HG03108 (cell line): Measurements from ENCODE around the gene MXD3.
"Not testable (repeated sequence)": the region's sequence is repeated elsewhere in the genome, so short reads cannot be mapped to it uniquely, and the experiment has no call there.

Experiments used
- ATAC-seq: cut with Tn5 transposase; IDR thresholded peaks from one replicate; pipeline ENCODE4 v1.9.1; 2021; ENCODE audit warnings: moderate library complexity; ENCODE audit not compliant: unreplicated experiment

The MXD3 gene

DNA sequence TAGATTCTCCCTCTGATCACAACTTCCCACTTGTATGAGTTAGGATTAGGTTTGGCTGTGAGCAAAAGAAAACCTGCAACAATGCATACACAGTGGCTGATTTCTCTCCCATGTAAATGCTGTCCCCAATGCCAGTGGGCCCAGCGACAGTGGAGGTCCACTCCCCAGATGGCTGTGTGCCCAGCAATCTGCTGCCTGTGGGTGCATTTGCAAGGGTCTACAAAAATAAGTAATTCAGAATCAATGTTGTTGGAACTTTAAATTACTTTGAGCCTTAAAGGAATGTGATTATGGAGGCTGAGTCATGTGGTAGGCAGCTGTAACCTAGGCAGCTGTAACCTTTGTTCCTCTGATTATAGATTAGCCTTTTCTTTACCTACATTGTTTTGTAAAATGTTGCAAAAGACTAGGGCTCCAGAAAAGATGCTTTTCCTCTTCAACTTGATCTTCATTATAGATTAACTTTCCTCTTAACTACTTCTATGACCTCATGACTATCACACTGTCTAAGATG lies 14.2 kb upstream of the MXD3 start:
- ATAC-seq, result no peak

DNA sequence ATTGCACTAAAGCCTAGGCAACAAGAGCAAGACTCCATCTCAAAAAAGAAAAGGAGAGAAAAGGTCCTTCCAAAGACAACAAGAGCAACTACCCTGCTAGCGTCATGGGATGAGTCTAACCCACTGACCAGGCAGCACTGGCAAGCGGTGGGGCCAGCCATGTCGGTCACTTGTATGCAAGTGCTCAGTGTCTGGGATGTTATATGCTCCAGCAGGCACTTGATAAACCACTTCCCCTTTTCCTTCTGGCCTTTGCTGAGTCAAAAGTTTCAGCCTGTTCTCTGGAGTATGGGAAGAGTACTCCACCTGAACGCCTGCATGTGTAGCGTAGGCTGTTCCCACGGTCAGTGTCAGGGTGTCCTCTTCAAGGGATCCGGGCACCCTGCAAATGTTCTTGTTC lies 9.2 kb upstream of the MXD3 start:
- ATAC-seq, result no peak

DNA sequence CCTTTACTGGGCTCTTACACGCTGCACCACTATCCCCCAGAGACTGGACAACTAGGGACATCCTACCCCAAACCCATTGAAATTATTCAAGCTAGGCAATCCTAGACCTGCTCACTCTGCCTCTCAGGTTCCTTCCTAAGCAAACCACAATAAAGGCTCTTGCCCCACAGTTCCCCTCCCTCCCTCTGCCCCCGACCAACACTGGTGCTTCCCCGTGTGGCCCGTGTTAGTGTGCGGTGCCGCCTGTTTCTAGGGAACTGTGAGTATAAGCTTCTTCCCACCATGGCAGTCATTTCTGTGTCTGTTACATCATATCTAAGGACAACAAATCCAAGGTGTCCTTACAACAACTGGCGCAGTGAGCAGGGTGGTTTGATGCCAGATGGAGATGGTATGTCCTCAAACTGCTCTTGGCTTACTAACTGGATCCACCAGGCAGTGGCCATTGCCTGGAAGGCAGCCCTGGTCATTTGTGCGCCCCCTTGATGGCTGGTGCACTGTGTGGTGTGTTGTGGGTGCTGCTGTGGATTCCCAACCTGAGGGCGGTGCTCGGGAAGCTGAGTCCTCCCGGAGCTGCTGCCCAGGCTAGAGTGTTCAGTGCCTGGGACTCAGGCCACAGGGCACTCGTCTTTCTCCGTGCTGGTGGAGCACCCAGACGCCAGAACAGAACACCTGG lies 8.4 kb upstream of the MXD3 start:
- no peak for ATAC-seq

DNA sequence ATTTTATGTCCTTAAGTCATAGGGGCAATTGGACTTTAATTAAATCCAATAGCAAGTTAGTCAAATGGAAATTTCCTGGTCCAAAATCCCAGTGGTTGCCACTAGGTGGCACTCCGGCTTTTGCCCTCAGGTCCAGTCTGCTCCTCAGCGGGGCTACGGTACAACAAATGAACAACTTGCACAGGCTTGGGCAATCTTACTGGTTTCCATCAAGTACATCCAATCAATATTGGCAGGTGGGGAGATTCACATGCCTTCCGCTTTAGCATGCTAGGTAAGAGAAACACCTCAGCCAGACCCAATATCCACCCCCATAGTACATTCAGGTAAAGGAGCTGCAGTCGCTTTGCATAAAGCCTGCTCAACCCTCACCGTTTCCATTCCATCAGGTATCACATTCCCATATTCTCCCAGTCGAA lies 6.3 kb upstream of the MXD3 start:
- ATAC-seq, result no peak

DNA sequence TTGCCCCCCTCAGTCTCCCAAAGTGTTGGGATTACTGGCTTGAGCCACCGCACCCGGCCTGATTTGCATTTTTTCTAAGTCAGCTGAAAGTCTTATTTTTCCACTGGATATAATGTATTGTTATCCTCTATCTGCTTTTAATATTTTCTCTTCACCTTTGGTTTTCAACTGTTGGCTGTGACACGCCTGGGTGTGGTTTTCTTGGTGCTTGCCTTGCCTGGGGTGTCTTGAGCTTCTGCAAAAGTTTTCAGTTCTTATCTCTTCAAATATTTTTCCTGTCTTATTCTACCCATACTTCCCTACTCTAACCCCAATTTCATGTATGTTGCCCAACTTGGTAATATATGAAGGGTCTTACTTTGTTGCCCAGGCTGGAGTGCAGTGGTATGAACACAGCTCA lies 4.3 kb upstream of the MXD3 start:
- no peak for ATAC-seq

DNA sequence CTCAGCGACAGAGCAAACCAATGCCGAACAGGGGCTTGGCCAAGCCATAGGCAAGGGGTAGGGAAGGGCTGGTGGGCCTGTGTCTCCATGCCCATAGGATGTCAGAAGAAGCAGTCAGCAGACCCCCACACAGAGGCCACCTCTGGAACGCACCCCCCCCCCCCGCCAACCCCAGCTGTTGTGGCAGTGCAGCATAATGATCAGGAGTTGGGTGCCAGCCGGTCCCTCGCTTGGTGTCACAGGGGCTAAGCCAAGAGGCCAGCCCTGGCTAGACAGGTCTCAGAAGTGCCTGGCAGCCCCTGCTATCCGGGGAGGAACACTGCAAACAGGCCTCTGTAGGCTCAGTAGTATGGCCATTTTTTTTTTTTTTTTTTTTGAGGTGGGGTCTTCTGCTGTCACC lies 3.7 kb upstream of the MXD3 start:
- no peak for ATAC-seq

DNA sequence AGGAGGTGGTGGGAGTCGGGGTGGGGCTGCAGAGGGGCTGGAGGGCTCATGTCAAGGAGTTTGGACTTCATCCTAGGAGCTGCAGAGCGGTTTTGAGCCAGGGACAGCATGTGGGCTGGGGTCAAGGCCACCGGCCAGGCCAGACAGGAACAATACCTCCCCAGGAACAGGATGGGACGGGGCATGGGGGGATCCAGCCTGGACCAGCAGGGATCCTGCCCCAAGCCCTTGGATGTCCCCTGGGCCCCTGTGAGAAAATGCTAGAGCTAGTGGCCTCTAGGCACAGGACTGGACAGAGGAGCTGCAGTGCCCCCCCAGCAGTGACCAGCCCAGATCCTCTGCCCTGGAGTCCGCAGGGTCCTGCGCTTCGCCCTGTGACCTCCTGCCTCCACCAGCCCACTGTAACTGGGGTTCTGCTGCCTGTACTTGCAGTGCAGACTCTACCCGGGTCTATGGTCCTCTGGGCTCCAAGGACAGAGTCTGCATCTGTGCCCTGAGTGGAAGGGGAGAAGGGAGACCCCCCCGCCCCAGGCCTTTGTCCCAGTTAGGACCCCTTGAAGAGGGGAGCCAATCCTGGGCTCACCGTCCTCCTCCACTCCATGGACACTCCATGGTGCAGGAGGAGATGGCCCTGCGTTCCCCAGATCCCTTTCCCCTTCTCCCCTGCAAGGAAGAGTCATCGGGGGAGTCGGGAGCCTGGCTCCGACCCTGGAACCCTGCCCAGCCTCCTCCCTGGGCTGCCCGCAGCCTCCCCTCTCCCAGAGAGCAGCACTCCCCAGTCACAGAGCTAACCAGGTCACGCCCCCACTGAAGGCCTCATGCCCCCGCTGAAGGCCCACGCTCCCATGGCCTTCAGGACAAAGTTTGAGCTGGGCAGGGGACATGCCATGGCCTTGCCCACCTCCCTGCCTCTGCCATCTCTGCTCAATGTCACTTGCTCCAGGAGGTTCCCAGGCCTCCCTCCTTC lies 3.0 kb upstream of the MXD3 start:
- ATAC-seq, result no peak

DNA sequence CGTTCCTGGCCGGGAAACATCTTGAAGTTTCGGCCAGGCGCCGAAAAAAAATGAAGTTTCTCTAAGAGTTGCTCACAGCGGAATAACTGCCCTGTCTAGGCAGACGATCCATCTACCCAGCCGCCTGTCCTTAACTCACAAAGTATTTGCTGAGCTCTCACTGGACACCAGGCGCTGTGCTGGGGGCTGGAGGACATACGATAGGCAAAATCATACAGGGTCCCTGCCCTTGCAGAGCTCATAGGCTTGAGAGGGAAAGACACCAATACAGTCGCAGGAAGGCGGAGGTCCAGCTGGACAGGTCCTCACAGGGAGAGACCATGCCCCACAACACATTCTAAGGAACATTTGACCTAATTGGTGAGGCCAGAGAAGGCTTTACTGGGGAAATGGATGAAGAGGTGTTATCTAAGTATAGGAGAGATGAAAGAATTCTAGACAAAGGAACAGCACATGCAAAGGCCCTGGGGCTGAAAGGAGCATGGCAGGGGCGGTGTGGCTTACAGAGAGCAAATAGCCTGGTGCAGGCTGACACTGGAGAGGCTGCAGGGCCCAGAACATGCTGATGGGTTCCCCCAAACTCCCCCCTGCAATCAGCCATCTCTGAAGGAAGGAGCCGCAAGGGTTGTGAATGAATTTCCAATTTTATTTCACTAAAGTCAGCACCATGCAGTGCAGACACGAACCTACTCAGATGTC lies 2.0 kb upstream of the MXD3 start:
- ATAC-seq, result no peak

DNA sequence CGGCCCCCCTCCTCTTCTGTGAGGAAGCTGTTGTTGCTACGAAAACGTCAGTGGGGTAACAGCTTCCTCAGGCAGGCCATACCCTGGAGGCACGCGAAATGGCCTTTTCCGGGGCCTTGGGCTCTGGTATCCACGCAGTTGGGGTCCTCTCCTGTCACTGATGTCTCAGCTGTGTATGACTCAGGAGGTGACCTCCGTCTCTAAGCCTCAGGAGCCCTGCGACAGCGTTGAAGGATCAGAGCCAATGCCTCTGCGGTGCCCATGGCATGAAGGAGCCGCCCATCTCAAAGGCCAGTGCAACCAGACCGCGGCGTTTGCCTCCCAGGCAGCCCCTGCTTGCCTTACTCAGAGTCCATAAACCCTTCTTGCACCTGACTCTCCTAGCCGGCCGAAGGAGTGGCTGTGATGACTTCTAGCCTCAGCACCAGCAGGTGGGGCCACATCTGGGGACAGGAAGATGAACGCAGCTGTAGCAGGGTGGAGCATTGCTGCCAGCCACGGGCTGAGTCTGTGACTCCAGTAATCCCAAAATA lies 1.0 kb upstream of the MXD3 start:
- ATAC-seq, result peak; percentile 20

DNA sequence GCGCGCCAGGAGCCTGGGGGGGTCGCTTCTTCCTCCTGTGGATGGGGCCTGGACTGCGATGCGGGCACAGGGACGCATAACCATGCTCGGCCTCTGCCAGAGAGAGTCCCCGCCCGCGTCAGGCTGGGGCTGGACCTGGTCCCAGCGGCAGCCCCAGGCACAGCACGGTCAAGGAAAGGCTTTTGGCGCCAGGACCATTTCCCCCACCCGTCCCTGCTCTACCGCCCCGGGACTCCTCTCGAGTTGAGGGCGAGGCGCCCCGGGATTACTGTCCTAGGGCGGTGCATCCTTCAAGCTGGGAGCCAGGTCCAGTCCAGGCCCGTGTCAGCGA lies 341 bp downstream of the MXD3 start:
- ATAC-seq, result no peak

DNA sequence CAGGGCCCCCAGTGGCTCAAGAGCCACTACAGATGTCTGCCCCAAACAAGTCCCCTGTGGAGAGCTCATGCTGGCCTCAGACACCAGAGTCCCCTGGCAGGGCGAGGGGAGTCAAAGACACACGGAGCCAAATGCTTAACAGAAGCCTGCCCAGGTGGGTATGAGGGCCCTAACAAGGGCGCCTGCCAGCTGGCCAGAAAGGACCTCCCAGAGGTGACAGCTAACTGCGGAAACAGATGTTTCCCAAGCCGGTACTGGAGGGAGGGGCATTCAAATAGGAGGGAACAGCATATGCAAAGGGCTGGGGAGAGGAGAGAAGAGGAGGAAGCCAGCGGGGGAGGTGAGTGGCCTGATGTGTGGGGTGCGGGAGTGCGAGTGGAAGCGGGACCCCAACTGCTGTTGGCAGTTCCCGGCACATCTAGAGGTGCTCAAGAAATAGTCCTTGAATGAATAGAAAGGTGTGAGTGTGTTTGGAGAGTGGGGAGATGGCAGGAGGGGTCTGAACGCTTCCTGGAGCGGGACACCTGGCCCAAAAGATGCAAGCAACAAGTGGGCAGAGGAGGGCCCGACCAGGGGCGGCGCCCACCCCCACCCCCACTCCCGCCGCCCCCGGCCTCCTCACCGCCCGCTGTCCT lies 824 bp downstream of the MXD3 start:
- no peak for ATAC-seq

DNA sequence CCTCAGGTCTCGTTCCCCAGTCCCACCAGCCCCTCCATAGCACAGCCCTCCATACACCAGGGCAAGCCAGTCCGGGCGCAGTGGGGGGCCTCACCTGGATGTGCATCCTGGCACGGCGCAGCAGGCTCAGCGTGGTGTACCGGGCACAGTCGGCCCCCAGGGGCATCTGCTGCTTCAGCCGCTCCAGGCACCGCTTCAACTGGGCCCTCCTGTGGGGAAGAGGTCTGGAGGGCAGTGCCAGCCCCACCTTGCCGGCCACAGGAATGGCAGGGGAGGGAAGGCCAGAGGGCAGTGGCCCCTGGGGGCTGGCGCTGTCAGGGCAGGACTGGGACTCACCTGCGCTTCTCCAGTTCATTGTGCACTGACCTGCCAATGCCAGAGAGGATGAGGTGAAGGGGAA lies 1.4 kb downstream of the MXD3 start:
- no peak for ATAC-seq

DNA sequence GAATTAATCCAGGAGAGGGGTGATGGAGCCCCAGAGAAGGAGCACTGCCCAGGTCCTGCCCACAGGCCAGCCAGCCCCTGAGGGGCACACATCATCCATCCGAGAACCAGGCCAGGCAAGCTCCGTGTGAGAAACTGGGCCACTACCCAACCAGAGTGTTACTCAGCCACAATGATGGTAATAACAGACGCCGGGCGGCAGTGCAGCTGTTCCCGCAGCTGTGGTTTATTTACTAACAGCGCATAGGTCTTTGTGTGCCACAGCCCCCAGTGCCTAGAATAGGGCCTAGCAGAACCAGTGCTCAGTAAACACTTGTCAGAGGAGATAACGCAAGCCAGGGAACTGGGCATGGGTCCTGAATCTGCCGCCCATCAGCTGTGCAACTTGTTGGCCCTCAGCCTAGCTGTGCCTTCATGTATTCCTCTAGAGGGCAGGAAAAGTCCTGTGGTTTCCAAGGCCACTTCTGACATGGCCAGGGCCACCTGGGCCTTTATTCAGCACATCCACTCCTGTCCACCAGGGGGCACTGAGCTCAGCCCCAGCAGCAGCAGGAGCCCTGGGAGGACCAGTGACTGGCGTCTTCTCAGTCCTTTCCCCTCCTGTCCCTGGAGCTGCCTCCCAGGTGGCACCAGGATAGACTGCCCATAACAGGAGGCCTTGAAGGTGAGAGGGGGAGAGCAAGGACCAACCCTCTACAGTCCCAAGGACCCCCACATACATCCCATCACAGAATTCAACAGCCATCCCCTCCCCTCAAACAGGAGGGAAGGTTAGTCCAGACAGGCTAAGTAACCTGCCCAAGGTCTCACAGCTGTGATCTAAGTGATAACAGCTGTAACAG lies 2.1 kb downstream of the MXD3 start:
- ATAC-seq, result no peak

DNA sequence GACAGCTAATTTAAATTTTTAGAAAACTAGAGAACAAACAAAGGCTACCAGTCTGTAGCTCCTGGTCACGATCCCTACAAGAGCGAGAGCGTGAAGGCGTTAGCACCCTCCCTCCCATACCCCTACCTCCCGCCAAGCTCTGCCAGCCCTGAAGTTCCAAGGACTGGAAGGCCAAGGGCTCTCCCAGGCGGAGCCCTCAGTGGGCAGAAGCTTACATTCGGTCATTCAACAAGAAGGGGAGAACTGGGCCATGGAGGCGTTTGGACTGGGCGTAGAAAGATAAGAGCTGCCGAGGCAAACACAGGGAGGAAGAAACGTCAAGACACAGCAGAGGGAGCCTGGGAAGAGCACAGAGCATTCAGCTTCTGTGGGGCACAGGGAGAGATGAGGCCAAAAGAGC lies 3.0 kb downstream of the MXD3 start:
- no peak for ATAC-seq

DNA sequence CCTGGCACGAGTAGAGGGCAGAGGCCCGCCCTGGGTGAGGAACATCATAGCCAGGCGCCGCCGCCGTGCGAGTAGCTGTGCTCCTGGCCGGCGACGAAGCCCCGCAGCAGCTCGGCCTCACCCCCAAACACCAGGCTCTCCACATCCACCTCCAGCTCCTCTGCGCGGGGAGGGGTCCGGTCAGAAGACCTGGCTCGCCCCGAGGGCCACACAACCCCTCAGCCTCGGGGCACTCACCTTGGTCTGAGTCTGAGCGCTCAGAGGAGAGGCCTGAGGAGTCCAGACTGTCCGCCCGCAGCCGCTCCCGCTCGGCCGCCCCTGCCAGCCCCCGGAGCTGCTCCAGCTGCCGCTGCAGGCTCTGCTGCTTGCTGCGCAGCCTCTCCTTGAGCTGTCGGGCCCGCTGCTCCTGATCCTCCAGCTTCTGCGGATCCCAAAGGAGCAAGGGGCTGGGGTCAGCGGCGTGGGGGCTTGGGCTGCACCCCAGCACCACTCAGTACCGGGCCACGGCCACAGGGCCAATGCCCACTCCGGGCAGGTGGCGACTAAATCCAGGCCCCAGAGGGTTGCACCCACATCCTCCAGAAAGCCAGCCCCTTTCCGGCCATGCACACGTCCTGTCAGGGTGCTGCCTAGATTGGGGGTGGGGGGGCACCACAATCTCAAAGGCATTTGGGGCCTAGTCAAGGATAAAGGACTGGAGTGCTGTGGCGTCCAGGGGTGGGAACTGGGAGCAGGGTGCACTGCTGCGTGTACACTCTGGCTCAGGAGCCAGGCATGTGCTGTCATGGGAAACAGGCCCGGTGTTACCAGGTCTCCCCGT lies 3.9 kb downstream of the MXD3 start:
- no peak for ATAC-seq

DNA sequence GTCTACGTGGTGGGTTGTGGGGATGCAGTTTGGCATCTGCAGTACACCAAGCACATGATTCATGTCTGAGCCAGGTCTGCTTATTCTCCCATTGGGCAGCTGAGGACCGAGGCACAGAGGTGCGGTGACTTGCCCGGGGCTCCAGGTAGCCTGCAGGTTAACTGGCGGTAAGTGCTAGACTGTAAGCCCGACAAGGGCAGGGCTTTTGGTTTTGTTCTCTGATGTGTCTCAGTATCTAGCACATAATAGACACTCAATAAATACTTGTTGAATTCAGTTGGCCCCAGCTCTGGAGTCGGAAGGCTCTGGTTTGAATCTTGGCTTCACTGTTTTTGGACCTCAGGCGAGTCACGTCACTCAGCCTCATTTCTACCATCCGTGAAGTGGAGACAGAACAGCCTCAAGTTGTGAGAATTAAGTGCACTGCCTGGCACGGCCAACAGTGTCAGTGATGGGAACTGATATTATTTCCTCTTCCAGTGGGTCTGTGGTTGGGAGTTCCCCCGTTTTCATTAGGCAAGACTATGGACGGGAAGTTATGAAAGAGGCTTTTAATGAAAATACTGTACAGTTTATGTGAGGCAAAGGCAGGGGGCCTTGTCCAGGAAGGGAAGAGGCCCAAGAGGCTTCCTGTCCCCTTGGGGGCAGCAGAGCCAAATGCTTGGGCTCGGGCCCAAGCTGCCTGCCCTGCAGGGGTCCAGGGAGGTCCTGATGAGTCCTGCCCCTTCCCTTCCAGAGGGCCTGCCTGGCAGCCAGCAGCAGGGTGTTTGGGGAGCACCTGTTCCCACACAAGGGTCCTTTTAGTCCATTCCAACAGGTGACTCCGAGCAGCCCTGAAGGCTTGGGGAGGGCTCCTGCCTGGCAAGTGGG lies 4.8 kb downstream of the MXD3 start:
- ATAC-seq, result no peak

DNA sequence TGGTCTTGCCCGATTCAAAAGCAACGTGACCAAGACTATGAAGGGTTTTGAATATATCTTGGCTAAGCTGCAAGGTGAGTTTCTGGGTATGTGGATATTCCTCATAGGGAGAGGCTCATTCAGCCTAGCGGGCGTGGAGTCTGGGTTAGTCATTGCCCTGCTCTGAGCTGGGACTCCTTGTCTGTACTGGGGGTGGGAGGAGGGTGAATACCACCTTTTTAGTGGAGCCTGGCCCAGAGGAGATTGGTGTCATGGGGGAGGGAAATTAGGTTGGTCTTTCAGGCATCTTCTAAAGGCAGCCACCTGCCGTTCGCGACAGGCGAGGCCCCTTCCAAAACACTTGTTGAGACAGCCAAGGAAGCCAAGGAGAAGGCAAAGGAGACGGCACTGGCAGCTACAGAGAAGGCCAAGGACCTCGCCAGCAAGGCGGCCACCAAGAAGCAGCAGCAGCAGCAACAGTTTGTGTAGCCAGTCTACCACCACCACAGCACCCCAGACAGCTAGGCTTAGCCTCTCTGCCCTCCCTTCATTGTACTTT lies 5.5 kb downstream of the MXD3 start:
- ATAC-seq, result not testable (repeated sequence)
